GM12872 (cell line): Measurements from ENCODE around the gene ME2.

Source experiments
- TF ChIP-seq, protein P1 (sequence below): IDR thresholded peaks from 3 replicates; pipeline ENCODE4 v1.5.1; 2011; ENCODE audit warnings: low read depth, mild to moderate bottlenecking, low read length, moderate library complexity; ENCODE audit not compliant: insufficient read depth

The ME2 gene

DNA sequence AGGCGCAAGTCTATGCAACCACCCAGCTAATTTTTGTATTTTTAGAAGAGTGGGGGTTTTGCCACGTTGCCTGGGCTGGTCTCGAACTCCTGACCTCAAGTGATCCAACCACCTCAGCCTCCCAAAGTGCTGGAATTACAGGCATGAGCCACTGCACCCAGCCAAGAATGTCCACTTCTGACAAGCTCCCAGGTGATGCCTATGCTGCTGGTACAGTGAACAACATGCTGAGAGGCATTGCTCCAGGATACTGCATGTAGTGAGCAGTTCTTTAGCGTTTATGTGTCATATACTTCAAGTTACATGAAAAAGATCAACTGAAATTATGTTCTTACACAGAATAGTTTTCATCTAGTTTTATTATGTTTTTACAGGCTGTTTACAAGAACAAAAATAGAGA is 71.7 kb downstream of the ME2 start:
- TF ChIP-seq, protein P1, sequence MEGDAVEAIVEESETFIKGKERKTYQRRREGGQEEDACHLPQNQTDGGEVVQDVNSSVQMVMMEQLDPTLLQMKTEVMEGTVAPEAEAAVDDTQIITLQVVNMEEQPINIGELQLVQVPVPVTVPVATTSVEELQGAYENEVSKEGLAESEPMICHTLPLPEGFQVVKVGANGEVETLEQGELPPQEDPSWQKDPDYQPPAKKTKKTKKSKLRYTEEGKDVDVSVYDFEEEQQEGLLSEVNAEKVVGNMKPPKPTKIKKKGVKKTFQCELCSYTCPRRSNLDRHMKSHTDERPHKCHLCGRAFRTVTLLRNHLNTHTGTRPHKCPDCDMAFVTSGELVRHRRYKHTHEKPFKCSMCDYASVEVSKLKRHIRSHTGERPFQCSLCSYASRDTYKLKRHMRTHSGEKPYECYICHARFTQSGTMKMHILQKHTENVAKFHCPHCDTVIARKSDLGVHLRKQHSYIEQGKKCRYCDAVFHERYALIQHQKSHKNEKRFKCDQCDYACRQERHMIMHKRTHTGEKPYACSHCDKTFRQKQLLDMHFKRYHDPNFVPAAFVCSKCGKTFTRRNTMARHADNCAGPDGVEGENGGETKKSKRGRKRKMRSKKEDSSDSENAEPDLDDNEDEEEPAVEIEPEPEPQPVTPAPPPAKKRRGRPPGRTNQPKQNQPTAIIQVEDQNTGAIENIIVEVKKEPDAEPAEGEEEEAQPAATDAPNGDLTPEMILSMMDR: no peak

DNA sequence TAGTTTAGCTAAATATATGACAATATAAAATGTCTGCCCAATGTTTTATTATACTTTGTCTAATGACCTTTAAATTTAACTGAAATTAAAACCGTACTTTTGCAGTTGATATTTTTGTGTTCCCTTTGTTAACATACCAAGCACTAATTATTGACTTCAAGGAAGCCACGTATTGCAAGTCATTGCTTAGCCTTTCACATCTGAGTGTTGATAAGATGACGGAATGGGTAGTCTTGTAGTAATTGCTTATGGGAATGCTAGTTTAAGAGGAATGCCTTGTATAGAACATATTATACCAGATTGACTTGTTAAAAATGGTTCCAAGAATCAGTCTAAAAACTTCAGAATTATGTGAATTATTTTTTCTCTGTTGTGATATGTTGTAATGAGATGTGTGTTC is 74.9 kb downstream of the ME2 start:
- TF ChIP-seq, protein P1: no peak

DNA sequence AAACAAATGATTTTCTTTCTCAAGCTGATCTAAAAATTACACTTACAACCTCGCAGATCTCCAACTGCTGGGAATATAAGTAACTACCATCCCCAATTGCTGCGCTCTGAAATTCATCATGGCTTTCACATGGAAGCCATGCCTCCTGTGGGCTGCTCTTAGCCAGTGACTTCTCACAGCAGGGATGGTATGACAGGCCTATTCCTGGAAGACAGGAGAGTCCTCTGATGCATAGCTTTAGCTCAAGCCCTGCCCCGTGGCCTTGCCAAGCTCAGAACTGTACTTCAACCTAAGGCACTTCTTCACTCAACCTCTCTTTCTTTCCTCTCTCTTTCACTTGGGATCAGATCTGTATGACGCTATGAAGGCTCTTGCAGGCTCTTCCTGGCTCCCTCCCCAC is 76.3 kb downstream of the ME2 start:
- TF ChIP-seq, protein P1: no peak

DNA sequence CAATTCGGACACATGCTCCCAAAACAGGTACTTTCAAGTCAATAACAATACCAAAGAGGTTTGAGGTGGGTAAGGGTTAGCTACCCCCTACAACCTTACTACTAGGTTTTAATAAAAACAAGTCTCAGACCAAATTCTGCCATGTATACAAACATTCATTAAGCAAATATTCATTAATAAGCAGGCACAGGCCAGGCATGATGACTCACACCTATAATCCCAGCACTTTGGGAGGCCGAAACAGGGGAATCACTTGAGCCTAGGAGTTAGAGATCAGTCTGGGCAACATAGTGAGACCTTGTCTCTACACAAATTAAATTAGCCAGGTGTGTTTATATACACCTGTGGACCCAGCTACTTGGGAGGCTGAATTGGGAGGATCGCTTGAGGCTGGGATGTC is 77.2 kb downstream of the ME2 start:
- TF ChIP-seq, protein P1: no peak

DNA sequence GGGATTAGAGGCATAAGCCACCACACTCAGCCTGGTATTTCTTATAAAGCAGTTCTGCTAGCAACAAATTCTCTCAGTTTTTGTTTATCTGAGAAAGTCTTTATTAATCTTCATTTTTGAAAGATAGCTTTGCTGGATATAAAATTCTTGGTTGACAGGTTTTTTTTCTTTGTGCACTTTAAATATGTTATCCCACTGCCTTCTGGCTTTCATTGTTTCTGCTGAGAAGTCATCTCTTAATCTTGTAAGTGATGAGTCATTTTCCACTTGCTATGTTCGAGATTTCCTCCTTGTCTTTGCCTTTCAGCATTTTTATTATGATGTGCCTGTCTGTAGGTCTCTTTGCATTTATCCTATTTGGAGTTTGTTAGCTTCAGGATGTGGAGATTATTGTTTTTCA is 83.1 kb downstream of the ME2 start:
- TF ChIP-seq, protein P1: no peak

DNA sequence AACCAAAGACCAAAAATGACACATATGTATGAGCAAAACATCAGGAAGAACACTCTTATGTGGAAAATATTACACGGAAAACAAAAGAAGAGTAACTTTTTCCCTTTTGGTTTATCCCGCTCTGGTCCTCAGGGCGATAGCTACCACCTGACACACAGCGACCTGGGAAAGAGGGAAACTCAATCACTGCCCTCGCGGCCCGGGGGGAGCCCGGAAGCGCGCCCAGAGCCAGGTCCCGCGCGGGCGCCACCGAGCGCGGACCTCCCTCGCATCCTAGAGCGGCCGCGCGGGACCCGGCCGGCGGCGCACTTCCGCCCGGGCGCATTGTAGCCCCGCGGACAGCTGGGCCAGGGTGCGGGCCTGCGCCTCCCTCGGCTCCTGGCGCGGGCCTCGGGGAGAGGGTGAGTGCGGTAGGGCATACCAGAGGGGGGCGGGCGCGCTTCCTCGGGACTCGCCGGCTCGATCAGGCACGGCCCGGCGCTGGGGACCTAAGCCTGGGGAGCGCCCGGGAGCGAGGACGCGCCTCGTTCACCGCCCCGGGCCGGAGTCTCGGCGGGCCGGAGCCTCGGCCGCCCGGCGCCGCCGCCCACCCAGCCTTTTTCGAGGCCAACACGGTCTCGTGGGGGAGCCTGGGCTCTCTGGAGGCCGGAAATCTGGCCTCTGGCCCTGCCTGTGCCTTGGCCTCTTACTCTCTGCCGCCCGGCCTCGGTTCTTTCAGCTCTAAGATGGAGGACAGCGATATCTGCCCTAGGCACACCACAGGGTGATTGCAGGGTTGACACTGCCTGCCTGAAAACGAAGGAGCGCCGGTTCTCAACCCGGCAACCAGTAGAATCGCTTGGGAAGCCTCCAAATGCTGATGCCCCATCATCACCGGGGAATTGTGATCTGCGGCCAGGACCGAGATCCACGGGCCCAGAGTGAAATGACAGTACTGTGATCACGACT is 89.1 kb downstream of the ME2 start, which contains the start of gene ELAC1:
ELAC1 (plus strand) TSS at position 327 of the 948 bp plus-strand sequence. CDS start 6,365 bp downstream, outside the sequence.
- TF ChIP-seq, protein P1: no peak

DNA sequence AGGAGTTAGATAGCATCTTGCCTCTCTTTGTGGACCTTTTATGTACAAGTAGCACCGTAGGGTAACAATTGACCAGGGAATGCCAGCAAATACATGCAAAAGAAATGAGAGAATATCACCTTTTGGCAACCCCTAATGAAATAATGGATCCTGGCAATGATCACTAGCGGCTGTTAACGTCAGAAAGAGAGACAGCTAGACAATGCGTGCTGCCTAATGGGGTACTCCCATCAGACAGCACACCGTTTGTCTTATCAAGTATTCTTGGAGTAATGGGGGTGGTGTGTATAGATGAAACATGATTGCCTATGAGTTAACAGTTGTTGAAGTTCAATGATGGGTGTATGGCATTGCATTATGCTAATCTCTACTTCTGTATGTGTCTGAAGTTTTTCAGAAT is 90.5 kb downstream of the ME2 start:
- TF ChIP-seq, protein P1: no peak
